Kidney glomerular epithelial cell (primary cell): Measurements from ENCODE around the gene ITPK1.

Experiments
- DNase-seq: peaks from one replicate; lab custom pipeline; 2025; lab: John Stamatoyannopoulos, UW

The ITPK1 gene

DNA sequence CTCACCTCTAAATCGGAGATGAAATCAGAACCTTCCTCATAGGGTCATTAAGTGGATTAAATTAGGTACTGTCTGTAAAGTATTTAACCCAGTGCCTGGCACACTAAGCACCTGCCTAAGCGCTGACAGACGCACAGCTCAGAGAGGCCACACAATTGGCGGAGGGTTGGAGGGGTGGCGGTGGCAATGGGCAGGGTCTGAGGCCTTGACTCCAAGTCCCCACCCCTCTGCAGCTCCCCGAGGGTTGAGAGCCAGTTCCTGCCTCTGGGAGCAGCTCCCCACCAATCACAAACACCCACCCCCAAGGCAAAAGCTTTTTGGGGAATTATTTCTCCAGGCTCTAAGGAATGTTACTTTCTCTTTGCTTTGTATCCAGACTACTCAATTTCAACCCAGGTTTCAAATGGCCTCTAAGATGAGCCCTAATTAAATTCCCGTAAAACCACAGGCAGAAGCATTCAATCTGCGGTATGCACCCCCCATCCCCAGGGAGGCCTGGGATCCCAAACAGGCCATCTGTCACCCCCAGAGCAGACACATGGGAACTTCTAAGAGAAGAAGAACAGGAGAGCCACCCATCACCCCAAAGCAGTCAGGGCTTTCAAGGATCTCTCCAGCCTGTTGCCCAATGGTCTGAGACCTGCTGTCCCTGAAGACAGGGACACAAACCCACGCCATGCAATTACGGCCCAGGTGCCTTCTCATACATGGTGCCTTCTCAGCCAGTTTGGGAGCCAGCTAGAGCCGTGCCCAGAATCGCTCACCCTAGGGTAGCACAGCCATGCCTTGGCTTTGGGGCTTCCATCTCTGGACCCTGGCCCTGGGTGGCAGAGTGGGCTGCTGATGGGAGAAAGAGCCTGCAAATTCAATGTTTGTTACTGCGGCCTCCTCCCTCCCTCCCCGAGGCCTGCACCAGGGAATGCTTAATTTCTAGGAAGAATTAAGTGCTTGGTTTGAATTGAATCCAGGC is 126.7 kb downstream of the ITPK1 start:
- no peak for DNase-seq

DNA sequence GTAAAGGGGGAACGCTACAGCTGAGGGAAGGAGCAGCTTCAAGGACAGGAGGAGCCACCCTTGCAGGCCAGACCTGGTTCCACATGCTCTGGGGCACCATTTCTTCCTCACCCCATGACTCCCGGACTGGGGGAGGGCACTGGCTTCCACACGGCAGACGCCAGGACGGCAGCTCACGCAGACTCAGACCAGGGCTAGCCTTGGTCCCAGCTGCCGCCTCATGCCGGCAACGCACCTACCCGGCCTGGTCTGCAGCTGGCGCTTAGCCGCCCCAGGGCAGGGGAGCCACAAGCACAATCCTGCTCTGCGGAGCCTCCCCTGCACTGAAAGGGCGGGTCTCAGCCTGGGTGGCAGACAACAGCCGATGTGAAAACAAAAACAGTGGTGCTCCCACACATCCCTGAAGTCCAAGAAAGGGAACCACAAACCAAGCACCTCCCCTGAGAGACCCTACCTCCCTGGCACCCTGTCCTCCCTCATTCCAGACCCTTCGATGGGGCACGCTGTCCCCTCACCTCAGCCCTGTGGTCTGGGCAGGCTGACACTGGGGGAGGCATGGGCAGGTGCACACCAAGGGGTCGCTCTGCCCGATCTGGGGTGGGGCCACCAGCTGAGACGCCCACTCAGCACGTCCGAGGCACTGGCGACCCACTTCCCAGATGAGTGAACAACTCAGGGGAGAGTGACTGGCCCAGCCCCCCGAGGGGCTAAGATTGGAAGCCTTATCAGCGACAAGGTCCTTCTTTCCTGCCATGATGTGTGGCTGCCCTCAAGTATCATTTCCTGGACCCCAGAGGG is 127.8 kb downstream of the ITPK1 start:
- DNase-seq = no peak

- DNase-seq = no peak
These were observed 128.6 kb downstream of the ITPK1 start for GRCh38 chr14:92987148-92987570.

DNA sequence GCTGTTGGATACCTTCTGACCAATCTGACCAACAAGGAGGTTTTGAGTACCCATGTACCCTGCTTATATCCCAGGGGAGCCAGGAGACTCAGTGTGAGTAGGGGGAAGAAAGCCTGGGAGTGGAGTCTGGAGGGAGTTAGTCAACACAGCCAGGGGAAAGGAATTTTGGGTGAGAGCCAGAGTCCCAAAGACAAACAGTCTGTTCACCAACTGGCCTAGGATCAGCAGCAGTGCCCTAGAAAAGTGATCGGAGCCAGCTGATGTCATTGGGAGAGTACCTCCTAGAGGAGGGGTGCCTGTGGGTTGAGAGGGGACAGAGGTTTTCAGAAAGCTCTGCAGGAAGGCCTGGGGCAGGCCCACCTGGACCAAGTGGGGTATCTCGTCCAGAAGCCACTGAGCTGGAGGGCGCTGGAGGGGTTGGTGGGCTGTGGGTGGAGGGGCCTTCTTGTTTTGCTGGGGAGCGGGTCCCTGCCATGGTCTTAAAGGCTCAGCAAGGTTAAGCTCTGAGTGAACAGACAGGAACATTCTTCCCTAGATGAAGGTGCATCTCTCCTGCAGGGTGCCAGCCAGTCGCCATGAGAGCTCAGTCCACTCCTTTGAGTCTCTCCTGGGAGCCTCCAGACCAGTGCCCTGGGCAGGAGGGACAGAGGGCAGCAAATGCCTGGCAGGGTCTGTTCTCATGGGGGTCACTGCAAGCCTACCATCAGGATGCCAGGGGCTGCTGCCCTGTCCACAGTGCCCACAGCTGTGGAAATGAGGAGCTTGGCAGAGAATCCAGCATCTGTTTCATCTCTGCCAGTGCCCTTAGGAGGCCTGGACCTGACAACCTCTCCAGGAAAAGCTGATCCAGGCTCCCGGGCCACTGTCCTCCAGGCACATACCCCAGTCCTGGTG is 129.2 kb downstream of the ITPK1 start:
- DNase-seq = peak; percentile 7

DNA sequence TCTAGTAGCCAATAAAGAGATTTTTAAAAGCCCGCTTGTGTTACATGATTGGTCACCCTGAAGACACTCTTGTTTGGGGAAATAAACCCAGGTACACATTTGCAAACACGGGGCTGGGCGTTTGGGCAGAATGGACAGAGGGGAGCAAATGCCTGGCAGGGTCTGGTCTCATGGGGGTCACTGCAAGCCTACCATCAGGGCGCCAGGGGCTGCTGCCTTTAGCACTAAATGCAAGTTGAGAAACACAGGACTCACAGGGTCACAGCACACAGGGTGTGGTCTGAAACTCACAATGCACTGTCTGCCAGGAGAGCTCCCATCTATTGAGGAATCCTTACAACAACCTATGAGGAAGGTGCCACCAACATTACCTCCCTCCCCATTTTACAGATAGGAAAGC is 130.2 kb downstream of the ITPK1 start:
- DNase-seq = no peak

DNA sequence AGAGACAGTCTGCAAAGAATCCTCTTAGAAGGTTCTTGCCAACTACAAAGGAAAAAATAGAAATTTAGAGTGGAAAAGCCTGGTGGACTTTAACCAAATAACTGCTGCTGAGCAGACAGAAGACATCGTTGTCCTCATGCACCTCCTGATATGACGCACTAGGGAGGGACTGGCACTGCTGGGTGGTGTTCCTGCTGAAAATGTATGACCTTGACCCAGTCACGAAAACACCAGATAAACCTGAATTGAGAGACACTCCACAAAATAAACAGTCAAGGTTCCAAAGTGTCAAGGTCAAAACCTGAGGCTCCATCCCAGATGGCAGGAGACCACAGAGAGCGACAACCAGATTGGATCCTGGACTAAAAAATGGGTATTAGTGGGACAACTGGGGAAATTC is 130.8 kb downstream of the ITPK1 start:
- DNase-seq = no peak

GRCh38 chr14:92984082-92984788 is 131.5 kb downstream of the ITPK1 start:
- DNase-seq = no peak

GRCh38 chr14:92982956-92983355 is 132.8 kb downstream of the ITPK1 start:
- DNase-seq = peak; percentile 13

- DNase-seq = no peak
These were observed 134.0 kb downstream of the ITPK1 start for GRCh38 chr14:92981726-92982125.

GRCh38 chr14:92980866-92981265 is 134.9 kb downstream of the ITPK1 start:
- no peak for DNase-seq

- DNase-seq = no peak
These were observed 137.3 kb downstream of the ITPK1 start for GRCh38 chr14:92978229-92979021.

GRCh38 chr14:92976268-92976667 is 139.5 kb downstream of the ITPK1 start:
- no peak for DNase-seq

GRCh38 chr14:92974541-92975345 is 141.0 kb downstream of the ITPK1 start:
- DNase-seq = no peak

- no peak for DNase-seq
These were observed 141.8 kb downstream of the ITPK1 start for GRCh38 chr14:92973798-92974372.

- DNase-seq = no peak
These were observed 142.4 kb downstream of the ITPK1 start for GRCh38 chr14:92973261-92973797.

DNA sequence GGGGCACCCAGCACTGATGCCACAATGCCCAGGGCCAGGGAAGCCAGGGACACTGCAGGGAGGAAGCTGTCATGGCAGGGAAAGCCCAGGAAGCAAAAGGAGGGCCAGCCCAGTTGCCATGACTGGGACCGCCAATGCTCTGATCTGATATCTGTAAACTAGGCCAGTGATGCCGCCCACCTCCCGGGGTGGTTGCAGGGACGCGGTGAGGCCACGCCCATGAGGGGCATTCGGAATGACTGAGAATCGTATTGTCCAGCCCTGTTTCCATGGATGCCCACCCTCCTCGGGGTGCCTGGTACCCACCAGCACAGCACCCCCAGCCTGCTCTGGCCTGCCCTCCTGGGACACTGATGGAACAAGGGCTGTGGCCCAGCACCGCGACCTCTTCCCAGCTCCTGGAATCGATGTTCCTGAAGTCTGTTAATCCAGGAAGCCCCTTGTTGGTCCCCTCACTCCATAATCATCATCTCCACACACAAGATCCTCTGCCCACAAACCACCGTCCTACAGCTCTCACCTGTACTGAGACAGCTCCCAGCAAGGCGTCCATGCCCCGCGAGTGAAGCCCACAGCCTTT is 144.0 kb downstream of the ITPK1 start:
- no peak for DNase-seq

- no peak for DNase-seq
These were observed 145.5 kb downstream of the ITPK1 start for GRCh38 chr14:92970271-92970670.

GRCh38 chr14:92969871-92970270 is 145.9 kb downstream of the ITPK1 start:
- peak; percentile 14 for DNase-seq

- no peak for DNase-seq
These were observed 146.3 kb downstream of the ITPK1 start for GRCh38 chr14:92969430-92969829.
